ENCODE data around the gene RAB3A. TPM values are rescaled to one million over a fixed set of nuclear protein-coding genes. Genes with fewer than 3 reads are reported as not detected.
"Not testable (repeated sequence)": the region's sequence is repeated elsewhere in the genome, so short reads cannot be mapped to it uniquely, and the experiment has no call there.

RAB3A gene
- total RNA-seq, 4 donors from 2014 or later, result 0.63 to 2.0 TPM; not detected in 2

DNA sequence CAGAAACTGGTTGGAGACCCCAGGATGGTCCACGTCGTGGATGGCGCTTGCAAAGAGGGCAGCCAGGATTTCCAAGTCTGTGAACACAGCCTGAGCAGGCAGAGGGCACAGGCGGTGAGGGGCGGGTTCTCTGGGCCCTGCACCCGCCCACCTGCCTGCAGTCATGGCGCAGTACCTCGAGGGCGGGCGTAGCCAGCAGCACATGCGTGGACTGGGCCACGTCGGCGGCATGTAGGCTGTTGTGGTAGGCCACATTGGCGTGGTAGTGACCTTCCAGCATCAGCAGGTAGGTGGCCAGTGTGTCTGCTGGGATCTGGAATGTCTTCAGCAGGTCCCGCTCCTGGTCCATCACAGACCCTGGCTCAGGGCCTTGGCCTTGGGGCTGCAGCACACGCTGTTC lies 14.3 kb upstream of the RAB3A start:
- no peak for TF ChIP-seq CTCF (IDR thresholded peaks at IDR 0.05)
- no peak for ATAC-seq (ENCODE audit: low FRiP score)
- no peak for DNase-seq (ENCODE audit: low spot score)

DNA sequence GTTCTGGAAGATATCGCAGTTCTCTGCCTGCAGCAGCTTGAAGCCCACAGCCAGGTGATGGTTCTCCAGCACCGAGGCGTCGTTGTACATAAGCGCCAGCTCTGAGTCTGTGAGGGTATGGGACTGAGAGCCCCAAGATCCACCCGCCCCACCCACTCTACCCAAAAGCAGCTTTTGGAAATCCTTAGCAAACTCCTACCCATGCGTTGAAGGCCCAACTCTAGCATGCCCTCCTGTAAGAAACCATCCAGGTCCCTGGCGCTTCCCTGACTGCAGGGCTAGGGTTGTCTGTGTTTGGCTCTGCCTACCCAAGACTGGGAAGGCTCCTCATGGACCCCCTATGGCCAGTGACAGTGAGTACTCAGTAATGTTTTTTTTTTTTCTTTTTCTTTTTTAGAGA lies 12.9 kb upstream of the RAB3A start:
- no peak for ATAC-seq (ENCODE audit: low FRiP score)
- no peak for DNase-seq (ENCODE audit: low spot score)
- TF ChIP-seq CTCF (IDR thresholded peaks at IDR 0.05), result no peak

GRCh38 chr19:18214779-18215433 lies 11.1 kb upstream of the RAB3A start:
- no peak for DNase-seq (ENCODE audit: low spot score)
- ATAC-seq (ENCODE audit: low FRiP score), result no peak
- no peak for TF ChIP-seq CTCF (IDR thresholded peaks at IDR 0.05)

DNA sequence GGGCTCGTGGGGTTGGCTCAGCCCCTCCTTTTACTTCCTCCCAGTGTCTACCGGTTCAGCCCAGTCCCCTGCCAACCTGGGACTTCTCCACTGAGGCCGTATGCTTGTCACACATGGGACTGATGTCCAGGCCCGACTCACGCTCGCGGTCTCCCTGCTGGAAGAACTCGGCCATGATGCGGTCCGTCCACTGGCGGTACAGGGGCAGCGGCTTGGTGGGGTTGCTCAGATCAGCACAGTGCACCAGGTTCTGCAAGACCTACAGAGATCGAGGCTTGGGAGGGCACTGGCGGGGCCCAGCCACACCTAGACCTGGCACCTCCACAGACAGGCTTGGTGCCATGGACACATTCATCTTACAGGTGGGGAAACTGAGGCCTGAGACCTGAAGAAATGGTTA lies 7.8 kb upstream of the RAB3A start:
- ATAC-seq (ENCODE audit: low FRiP score), result no peak
- no peak for DNase-seq (ENCODE audit: low spot score)
- no peak for TF ChIP-seq CTCF (IDR thresholded peaks at IDR 0.05)

DNA sequence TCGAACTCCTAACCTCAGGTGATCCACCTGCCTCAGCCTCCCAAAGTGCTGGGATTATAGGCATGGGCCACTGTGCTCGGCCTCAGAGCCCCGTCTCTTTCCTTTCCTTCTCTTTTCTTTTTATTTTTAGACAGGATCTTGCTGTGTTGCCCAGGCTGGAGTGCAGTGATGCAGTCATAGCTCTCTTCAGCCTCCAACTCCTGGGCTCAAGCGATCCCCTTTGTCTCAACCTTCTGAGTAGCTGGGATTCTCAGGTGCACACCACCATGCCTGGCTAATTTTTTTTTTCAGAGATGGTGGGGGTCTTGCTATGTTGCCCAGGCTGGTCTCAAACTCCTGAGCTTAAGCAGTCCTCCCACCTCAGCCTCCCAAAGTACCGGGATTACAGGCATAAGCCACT lies 6.1 kb upstream of the RAB3A start:
- ATAC-seq (ENCODE audit: low FRiP score); DNase-seq (ENCODE audit: low spot score): not testable (repeated sequence)

- peak; percentile 37 for DNase-seq (ENCODE audit: low spot score)
- no peak for ATAC-seq (ENCODE audit: low FRiP score)
- peak in 1 of 3 donors; percentile 5 for TF ChIP-seq CTCF (IDR thresholded peaks at IDR 0.05)
Observed at GRCh38 chr19:18208098-18208951, 4.5 kb upstream of the RAB3A start.

DNA sequence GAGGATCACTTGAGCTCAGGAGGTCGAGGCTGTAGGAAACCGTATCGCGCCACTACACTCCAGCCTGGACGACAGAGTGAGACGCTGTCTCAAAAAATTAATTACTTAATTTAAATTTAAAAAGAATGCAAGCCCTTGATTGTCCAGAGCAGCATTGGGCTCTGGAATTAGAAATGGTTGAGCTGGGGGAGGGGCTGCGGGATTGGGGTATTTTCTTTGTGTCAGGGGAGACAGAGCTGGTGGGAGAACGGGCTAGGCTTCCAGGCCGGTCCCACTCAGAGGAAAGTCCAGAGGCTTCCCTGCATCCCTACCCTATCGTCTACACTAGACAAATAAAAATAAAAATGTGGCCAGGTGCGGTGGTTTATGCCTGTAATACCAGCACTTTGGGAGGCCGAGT lies 2.2 kb upstream of the RAB3A start:
- TF ChIP-seq CTCF (IDR thresholded peaks at IDR 0.05), result no peak
- DNase-seq (ENCODE audit: low spot score), result no peak
- ATAC-seq (ENCODE audit: low FRiP score), result no peak
